ENCODE results near the gene ZFYVE19. TPM values are rescaled to one million over a fixed set of nuclear protein-coding genes. Genes with fewer than 3 reads are reported as not detected.

The ZFYVE19 gene
- total and polyA plus RNA-seq, 2 of the 13 experiments (the other 11 are each of a cell fraction or from before 2014, with no cell fraction given), result 23.3 to 44.0 TPM

- TF ChIP-seq, protein P1, sequence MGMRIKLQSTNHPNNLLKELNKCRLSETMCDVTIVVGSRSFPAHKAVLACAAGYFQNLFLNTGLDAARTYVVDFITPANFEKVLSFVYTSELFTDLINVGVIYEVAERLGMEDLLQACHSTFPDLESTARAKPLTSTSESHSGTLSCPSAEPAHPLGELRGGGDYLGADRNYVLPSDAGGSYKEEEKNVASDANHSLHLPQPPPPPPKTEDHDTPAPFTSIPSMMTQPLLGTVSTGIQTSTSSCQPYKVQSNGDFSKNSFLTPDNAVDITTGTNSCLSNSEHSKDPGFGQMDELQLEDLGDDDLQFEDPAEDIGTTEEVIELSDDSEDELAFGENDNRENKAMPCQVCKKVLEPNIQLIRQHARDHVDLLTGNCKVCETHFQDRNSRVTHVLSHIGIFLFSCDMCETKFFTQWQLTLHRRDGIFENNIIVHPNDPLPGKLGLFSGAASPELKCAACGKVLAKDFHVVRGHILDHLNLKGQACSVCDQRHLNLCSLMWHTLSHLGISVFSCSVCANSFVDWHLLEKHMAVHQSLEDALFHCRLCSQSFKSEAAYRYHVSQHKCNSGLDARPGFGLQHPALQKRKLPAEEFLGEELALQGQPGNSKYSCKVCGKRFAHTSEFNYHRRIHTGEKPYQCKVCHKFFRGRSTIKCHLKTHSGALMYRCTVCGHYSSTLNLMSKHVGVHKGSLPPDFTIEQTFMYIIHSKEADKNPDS (CRISPR knock-in tag; IDR thresholded peaks at IDR 0.05), result no peak
- peak; percentile 66; the same call in 1 of the 2 replicates for TF ChIP-seq JUND (CRISPR knock-in tag; IDR thresholded peaks at IDR 0.05)
- TF ChIP-seq SOX5 (CRISPR knock-in tag; IDR thresholded peaks at IDR 0.05; ENCODE audit: borderline replicate concordance), result peak; percentile 59; the same call in 1 of the 2 replicates
- no peak for TF ChIP-seq ZMYM4 (CRISPR knock-in tag; IDR thresholded peaks at IDR 0.05)
- 0 out of 2 replicates have a peak, but pooled peaks have one; percentile 49 for TF ChIP-seq EHMT2 (IDR thresholded peaks at IDR 0.05; ENCODE audit: borderline replicate concordance, low read depth, low read length)
- 0 out of 2 replicates have a peak, but pooled peaks have one; percentile 23 for TF ChIP-seq PPARG (CRISPR knock-in tag; conservative IDR thresholded peaks at IDR 0.05)
- TF ChIP-seq ATF3 (CRISPR knock-in tag; IDR thresholded peaks at IDR 0.05), result peak; percentile 57; the same call in 1 of the 2 replicates
- TF ChIP-seq FOXP1 (IDR thresholded peaks at IDR 0.05), result no peak
- peak; percentile 40; the same call in 1 of the 2 replicates for TF ChIP-seq FOXP1 (CRISPR knock-in tag; IDR thresholded peaks at IDR 0.05)
- 0 out of 2 replicates have a peak, but pooled peaks have one; percentile 41 for TF ChIP-seq HHEX (CRISPR knock-in tag; IDR thresholded peaks at IDR 0.05)
- TF ChIP-seq SOX13 (IDR thresholded peaks at IDR 0.05), result no peak
- peak in 1 of 2 experiments; percentile 69; a peak in 2 of 4 replicates for TF ChIP-seq SOX13 (CRISPR knock-in tag; conservative IDR thresholded peaks at IDR 0.05 in 1 of 2, IDR thresholded peaks at IDR 0.05 in 1 of 2)
- peak; percentile 42; the same call in 1 of the 2 replicates for TF ChIP-seq TBX3 (IDR thresholded peaks at IDR 0.05; ENCODE audit: borderline replicate concordance)
- TF ChIP-seq CREBL2 (CRISPR knock-in tag; IDR thresholded peaks at IDR 0.05; ENCODE audit: borderline replicate concordance), result no peak
- TF ChIP-seq THAP11 (CRISPR knock-in tag; IDR thresholded peaks at IDR 0.05), result peak; percentile 80
- TF ChIP-seq RBFOX2 (IDR thresholded peaks at IDR 0.05; ENCODE audit: low read depth, low read length), result no peak
Measured at GRCh38 chr15:40823572-40824343, 16.9 kb downstream of the ZFYVE19 start (continued).

Data from HepG2 (cell line).